IMR-90 (cell line): Measurements from ENCODE around the gene KLK6. TPM values are rescaled to one million over a fixed set of nuclear protein-coding genes. Genes with fewer than 3 reads are reported as not detected.

Experiments used
- ATAC-seq: fragments of 200-7000 bp; cut with Tn5 transposase; 2 replicates; pipeline ENCODE4 v1.9.1; 2020; ENCODE audit warnings: low read depth, mild to moderate bottlenecking, moderate library complexity
- BruUV-seq: library from RNA; stranded (reverse); fragments of 400-500 nt; replicated peaks from 2 replicates; lab custom pipeline; 2021; lab: Mats Ljungman, UMichigan
- CTCF ChIA-PET: fragments of 300-600 bp; formaldehyde crosslinking; extraction: SDS; loops from one replicate; lab custom pipeline; 2021; ENCODE audit warnings: antibody characterized with exemption; lab: Yijun Ruan, JAX
- POLR2A ChIA-PET: fragments of 300-600 bp; sonication (Branson Sonifier 250); formaldehyde crosslinking; loops from one replicate; lab custom pipeline; 2022; ENCODE audit warnings: antibody characterized with exemption; ENCODE audit not compliant: unreplicated experiment; lab: Charles Lee
- DNase-seq: peaks from one replicate; pipeline ENCODE4 v3.0.0; 2013
- H2AFZ ChIP-seq: replicated peaks from 2 replicates; pipeline ENCODE3; 2013; ENCODE audit warnings: low read length, mild to moderate bottlenecking; ENCODE audit not compliant: poor library complexity
- H2AK5ac ChIP-seq: 2 replicates; pipeline ENCODE4 v1.6.1; 2013; ENCODE audit warnings: low read depth, low read length, inconsistent platforms
- H2AK9ac ChIP-seq: replicated peaks from 2 replicates; pipeline ENCODE3; 2013; ENCODE audit warnings: mild to moderate bottlenecking, low read depth, low read length, moderate library complexity; ENCODE audit not compliant: poor library complexity
- H2BK120ac ChIP-seq: 2 replicates; pipeline ENCODE4 v1.6.1; 2013; ENCODE audit warnings: low read depth, low read length, inconsistent platforms
- H2BK15ac ChIP-seq: 3 replicates; pipeline ENCODE4 v1.6.1; 2013; ENCODE audit warnings: low read depth, low read length, inconsistent platforms
- H2BK20ac ChIP-seq: 2 replicates; pipeline ENCODE4 v1.6.1; 2013; ENCODE audit warnings: low read depth, mild to moderate bottlenecking, inconsistent platforms, low read length, moderate library complexity
- H2BK5ac ChIP-seq: 2 replicates; pipeline ENCODE4 v1.6.1; 2013; ENCODE audit warnings: mild to moderate bottlenecking, low read depth, low read length, inconsistent platforms; ENCODE audit not compliant: poor library complexity, severe bottlenecking
- H3K14ac ChIP-seq: replicated peaks from 2 replicates; pipeline ENCODE4 v1.6.1; 2013; ENCODE audit warnings: low read depth, low read length, inconsistent platforms
- H3K18ac ChIP-seq: 2 replicates; pipeline ENCODE4 v1.6.1; 2013; ENCODE audit warnings: low read depth, low read length, control low read depth
- H3K23ac ChIP-seq: 2 replicates; pipeline ENCODE4 v1.6.1; 2013; ENCODE audit warnings: low read depth, low read length, inconsistent platforms
- H3K27ac ChIP-seq: 2 replicates; pipeline ENCODE4 v1.5.1; 2013; ENCODE audit warnings: mild to moderate bottlenecking, control low read depth, low read length; ENCODE audit not compliant: insufficient read depth
- H3K27me3 ChIP-seq: 2 replicates; pipeline ENCODE4 v1.6.1; 2013; ENCODE audit warnings: low read length; ENCODE audit not compliant: control insufficient read depth, insufficient read depth
- H3K36me3 ChIP-seq: 2 replicates; pipeline ENCODE4 v1.6.1; 2013; ENCODE audit warnings: low read length, mixed read lengths; ENCODE audit not compliant: control insufficient read depth, insufficient read depth
- H3K4ac ChIP-seq: 2 replicates; pipeline ENCODE4 v1.6.1; 2013; ENCODE audit warnings: low read depth, low read length, inconsistent platforms
- H3K4me1 ChIP-seq: 2 replicates; pipeline ENCODE4 v1.6.1; 2013; ENCODE audit warnings: low read length, mixed read lengths; ENCODE audit not compliant: control insufficient read depth, insufficient read depth
- H3K4me2 ChIP-seq: 2 replicates; pipeline ENCODE4 v1.6.1; 2013; ENCODE audit warnings: low read depth, mild to moderate bottlenecking, control low read depth, low read length, moderate library complexity
- H3K4me3 ChIP-seq: 2 replicates; pipeline ENCODE4 v1.5.1; 2013; ENCODE audit warnings: low read depth, mild to moderate bottlenecking, control low read depth, low read length, moderate library complexity; ENCODE audit not compliant: insufficient read depth
- H3K56ac ChIP-seq: 2 replicates; pipeline ENCODE4 v1.6.1; 2013; ENCODE audit warnings: low read length, inconsistent platforms; ENCODE audit not compliant: insufficient read depth; ENCODE audit errors: extremely low read depth
- H3K79me1 ChIP-seq, 2 experiments: 2 replicates each; pipeline ENCODE4 v1.6.1; 2013; ENCODE audit warnings: low read length in 2 of 2, inconsistent platforms in 1 of 2, low read depth in 1 of 2
- H3K9ac ChIP-seq: 2 replicates; pipeline ENCODE4 v1.6.1; 2013; ENCODE audit warnings: low read depth, low read length, control low read depth
- H3K9me1 ChIP-seq: 2 replicates; pipeline ENCODE4 v1.6.1; 2013; ENCODE audit warnings: low read length, inconsistent platforms; ENCODE audit not compliant: insufficient read depth
- H3K9me3 ChIP-seq: 2 replicates; pipeline ENCODE4 v1.6.1; 2013; ENCODE audit warnings: low read length; ENCODE audit not compliant: control insufficient read depth, insufficient read depth
- H4K20me1 ChIP-seq: 2 replicates; pipeline ENCODE4 v1.6.1; 2013; ENCODE audit warnings: low read length, inconsistent platforms; ENCODE audit not compliant: insufficient read depth
- H4K5ac ChIP-seq: 2 replicates; pipeline ENCODE4 v1.6.1; 2013; ENCODE audit warnings: mild to moderate bottlenecking, low read depth, low read length, control low read depth
- H4K8ac ChIP-seq, 2 experiments: 2 replicates each; pipeline ENCODE4 v1.6.1; 2013; ENCODE audit warnings: low read depth in 2 of 2, low read length in 2 of 2, control low read depth in 1 of 2, inconsistent platforms in 1 of 2
- H4K91ac ChIP-seq: 2 replicates; pipeline ENCODE4 v1.6.1; 2013; ENCODE audit warnings: low read depth, low read length, inconsistent platforms; ENCODE audit not compliant: insufficient read depth
- BHLHE40 ChIP-seq: fragments of 150-350 bp; IDR thresholded peaks from 2 replicates; pipeline ENCODE4 v1.6.1; 2016; ENCODE audit warnings: mild to moderate bottlenecking, low read depth, low read length
- CEBPB ChIP-seq: IDR thresholded peaks from 2 replicates; pipeline ENCODE4 v1.6.1; 2012; ENCODE audit warnings: low read depth, low read length, improper control_type of control experiment
- CHD1 ChIP-seq: IDR thresholded peaks from 2 replicates; pipeline ENCODE4 v1.6.1; 2012; ENCODE audit warnings: low read depth, low read length, improper control_type of control experiment
- MAFK ChIP-seq: IDR thresholded peaks from 2 replicates; pipeline ENCODE4 v1.6.1; 2012; ENCODE audit warnings: low read depth, low read length, improper control_type of control experiment
- MAZ ChIP-seq: IDR thresholded peaks from 2 replicates; pipeline ENCODE4 v1.6.1; 2012; ENCODE audit warnings: low read depth, mild to moderate bottlenecking, low read length, improper control_type of control experiment, moderate library complexity, borderline replicate concordance
- MXI1 ChIP-seq: IDR thresholded peaks from 2 replicates; pipeline ENCODE4 v1.6.1; 2012; ENCODE audit warnings: low read depth, mild to moderate bottlenecking, low read length, moderate library complexity, borderline replicate concordance
- POLR2A ChIP-seq: IDR thresholded peaks from 2 replicates; pipeline ENCODE4 v1.6.1; 2012; ENCODE audit warnings: mild to moderate bottlenecking, low read depth, low read length
- RAD21 ChIP-seq: IDR thresholded peaks from 2 replicates; pipeline ENCODE4 v1.6.1; 2012; ENCODE audit warnings: low read length, improper control_type of control experiment
- RCOR1 ChIP-seq: IDR thresholded peaks from 2 replicates; pipeline ENCODE4 v1.6.1; 2012; ENCODE audit warnings: mild to moderate bottlenecking, low read length, improper control_type of control experiment; ENCODE audit not compliant: insufficient replicate concordance
- RFX5 ChIP-seq: IDR thresholded peaks from 2 replicates; pipeline ENCODE4 v1.8.0; 2012; ENCODE audit warnings: low read depth, mild to moderate bottlenecking, low read length, moderate library complexity
- SMC3 ChIP-seq: fragments of 150-350 bp; IDR thresholded peaks from 2 replicates; pipeline ENCODE4 v1.6.1; 2016; ENCODE audit warnings: low read depth, mild to moderate bottlenecking, antibody characterized with exemption, low read length, moderate library complexity
- WGBS, 2 experiments: methylation state at CpG; one replicate each; pipeline versions ENCODE4 v1.1.5 to v1.1.7; 2013; ENCODE audit warnings: missing lambda C conversion rate in 2 of 2; ENCODE audit not compliant: insufficient read length in 1 of 2; ENCODE audit errors: extremely low coverage in 2 of 2; 5-methylcytosine and 5-hydroxymethylcytosine counted together
- dilution Hi-C: fragments of 300-500 bp; cut with HindIII; formaldehyde crosslinking; loops from one replicate; pipeline ENCODE4 v1.14.3; 2018; ENCODE audit warnings: low sequenced_read_pairs; ENCODE audit not compliant: unreplicated experiment
- in situ Hi-C: fragments of 300-500 bp; cut with MboI; formaldehyde crosslinking; loops from 3 replicates; pipeline ENCODE4 v1.14.3; 2019; ENCODE audit warnings: low sequenced_read_pairs, inconsistent platforms, mixed read lengths
- intact Hi-C: fragments of 100-400 bp; cut with micrococcal nuclease; formaldehyde crosslinking; loops from 2 replicates; pipeline ENCODE4 v1.10.0; 2022
- polyA plus RNA-seq, 3 experiments: library from polyadenylated mRNA; depleted of rRNA; stranded (reverse); fragments of >200 nt; gene quantifications; 2 replicates each; pipeline ENCODE4 v1.2.3, GENCODE V29; 2012; ENCODE audit warnings: low replicate concordance in 1 of 3
- total RNA-seq: library from RNA; depleted of rRNA; stranded (reverse); fragments of >200 nt; gene quantifications from 2 replicates; pipeline ENCODE4 v1.2.3, GENCODE V29; 2012
- TF ChIP-seq, protein P1 (sequence below): conservative IDR thresholded peaks from 2 replicates; pipeline ENCODE4 v1.5.1; 2012; ENCODE audit warnings: mild to moderate bottlenecking, low read depth, low read length, improper control_type of control experiment
- TF ChIP-seq, protein P2 (sequence below): fragments of 150-350 bp; IDR thresholded peaks from 2 replicates; pipeline ENCODE4 v1.6.1; 2017; ENCODE audit warnings: mild to moderate bottlenecking, antibody characterized with exemption, low read length, low read depth
- TF ChIP-seq, protein P3 (sequence below): fragments of 150-350 bp; IDR thresholded peaks from 2 replicates; pipeline ENCODE4 v1.6.1; 2016; ENCODE audit warnings: low read depth, mild to moderate bottlenecking, low read length, moderate library complexity, borderline replicate concordance

The KLK6 gene
- total and polyA plus RNA-seq, 2 of the 4 experiments (the other 2 are of a cell fraction): not detected

DNA sequence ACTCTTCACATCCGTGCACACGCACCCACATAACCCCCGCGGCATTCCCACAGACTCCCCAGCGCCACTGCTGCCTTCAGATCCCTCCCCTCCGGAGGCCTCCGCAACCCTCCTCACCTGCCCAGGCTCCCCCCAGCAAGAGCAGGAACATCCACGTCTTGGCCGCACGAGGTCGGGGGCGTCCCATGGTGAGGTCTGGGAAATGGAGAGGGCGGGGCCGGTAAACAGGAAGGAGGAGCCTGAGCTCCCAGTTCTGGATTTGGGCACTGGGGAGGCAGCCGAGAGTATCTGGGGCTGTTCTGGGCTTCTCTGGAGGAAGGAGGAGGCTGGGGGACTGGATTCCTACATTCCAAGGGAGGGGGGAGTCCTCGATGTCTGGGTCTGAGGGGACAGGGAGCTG, 31.6 kb upstream of the KLK6 start:
- ChIA-PET CTCF (no interaction called here), POLR2A (no interaction called here)

More for the DNA sequence above, 31.6 kb upstream of the KLK6 start:
- Histone ChIP-seq H3K4ac (no peak overlapping the region), H3K56ac (no peak overlapping the region), H3K14ac (no peak overlapping the region), H4K8ac (no peak overlapping the region), H2AK5ac (no peak overlapping the region), H3K4me2 (no peak overlapping the region), H2AK9ac (no peak overlapping the region), H3K9me1 (no peaks in the 10 kb centered on the region), H4K20me1 (no peaks in the 10 kb centered on the region; the same call in 1 of the 2 replicates), H3K27me3 (no peaks in the 10 kb centered on the region), H4K91ac (no peak overlapping the region), H3K27ac (no peak overlapping the region), H4K5ac (no peak overlapping the region), H3K18ac (no peak overlapping the region), H3K36me3 (no peaks in the 10 kb centered on the region), H2AFZ (no peak overlapping the region), H3K79me1 (no peaks in the 10 kb centered on the region), H3K4me3 (no peak overlapping the region), H2BK5ac (no peak overlapping the region), H3K9me3 (peaks cover 14% of the 10 kb centered on the region), H2BK120ac (no peak overlapping the region), H3K4me1 (no peaks in the 10 kb centered on the region), H2BK20ac (no peak overlapping the region), H2BK15ac (no peak overlapping the region), H3K23ac (no peak overlapping the region), H3K9ac (no peak overlapping the region)
- DNase-seq: no peak
- intact Hi-C loops: no loop called here
- no peak for ATAC-seq
- no TSS peak for BruUV-seq
- in situ Hi-C loops: no loop called here
- dilution Hi-C loops: no loop called here
- no peak for TF ChIP-seq RFX5
- TF ChIP-seq, protein P1, sequence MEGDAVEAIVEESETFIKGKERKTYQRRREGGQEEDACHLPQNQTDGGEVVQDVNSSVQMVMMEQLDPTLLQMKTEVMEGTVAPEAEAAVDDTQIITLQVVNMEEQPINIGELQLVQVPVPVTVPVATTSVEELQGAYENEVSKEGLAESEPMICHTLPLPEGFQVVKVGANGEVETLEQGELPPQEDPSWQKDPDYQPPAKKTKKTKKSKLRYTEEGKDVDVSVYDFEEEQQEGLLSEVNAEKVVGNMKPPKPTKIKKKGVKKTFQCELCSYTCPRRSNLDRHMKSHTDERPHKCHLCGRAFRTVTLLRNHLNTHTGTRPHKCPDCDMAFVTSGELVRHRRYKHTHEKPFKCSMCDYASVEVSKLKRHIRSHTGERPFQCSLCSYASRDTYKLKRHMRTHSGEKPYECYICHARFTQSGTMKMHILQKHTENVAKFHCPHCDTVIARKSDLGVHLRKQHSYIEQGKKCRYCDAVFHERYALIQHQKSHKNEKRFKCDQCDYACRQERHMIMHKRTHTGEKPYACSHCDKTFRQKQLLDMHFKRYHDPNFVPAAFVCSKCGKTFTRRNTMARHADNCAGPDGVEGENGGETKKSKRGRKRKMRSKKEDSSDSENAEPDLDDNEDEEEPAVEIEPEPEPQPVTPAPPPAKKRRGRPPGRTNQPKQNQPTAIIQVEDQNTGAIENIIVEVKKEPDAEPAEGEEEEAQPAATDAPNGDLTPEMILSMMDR: no peak
- no peak for TF ChIP-seq MAFK
- no peak for TF ChIP-seq RCOR1
- TF ChIP-seq RAD21: no peak
- TF ChIP-seq POLR2A: no peak
- TF ChIP-seq, protein P2, sequence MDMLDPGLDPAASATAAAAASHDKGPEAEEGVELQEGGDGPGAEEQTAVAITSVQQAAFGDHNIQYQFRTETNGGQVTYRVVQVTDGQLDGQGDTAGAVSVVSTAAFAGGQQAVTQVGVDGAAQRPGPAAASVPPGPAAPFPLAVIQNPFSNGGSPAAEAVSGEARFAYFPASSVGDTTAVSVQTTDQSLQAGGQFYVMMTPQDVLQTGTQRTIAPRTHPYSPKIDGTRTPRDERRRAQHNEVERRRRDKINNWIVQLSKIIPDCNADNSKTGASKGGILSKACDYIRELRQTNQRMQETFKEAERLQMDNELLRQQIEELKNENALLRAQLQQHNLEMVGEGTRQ: no peak
- TF ChIP-seq MAZ: no peak
- TF ChIP-seq MXI1: no peak
- no peak for TF ChIP-seq CHD1
- TF ChIP-seq CEBPB: no peak
- TF ChIP-seq, protein P3, sequence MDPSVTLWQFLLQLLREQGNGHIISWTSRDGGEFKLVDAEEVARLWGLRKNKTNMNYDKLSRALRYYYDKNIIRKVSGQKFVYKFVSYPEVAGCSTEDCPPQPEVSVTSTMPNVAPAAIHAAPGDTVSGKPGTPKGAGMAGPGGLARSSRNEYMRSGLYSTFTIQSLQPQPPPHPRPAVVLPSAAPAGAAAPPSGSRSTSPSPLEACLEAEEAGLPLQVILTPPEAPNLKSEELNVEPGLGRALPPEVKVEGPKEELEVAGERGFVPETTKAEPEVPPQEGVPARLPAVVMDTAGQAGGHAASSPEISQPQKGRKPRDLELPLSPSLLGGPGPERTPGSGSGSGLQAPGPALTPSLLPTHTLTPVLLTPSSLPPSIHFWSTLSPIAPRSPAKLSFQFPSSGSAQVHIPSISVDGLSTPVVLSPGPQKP: no peak
- no peak for TF ChIP-seq SMC3
- no peak for TF ChIP-seq BHLHE40
- 100% methylated on average over 1 of the region's 16 CpGs; no CpG with 5 or more reads in 1 of the 2 experiments for WGBS, 2 experiments
